IPS-18c (cell line): ENCODE results near the gene TMEM86B.

ENCODE experiments used
- H3K4me3 ChIP-seq: 2 replicates; pipeline ENCODE4 v1.7.0; 2013; ENCODE audit warnings: low read depth, mild to moderate bottlenecking, low read length, moderate library complexity; ENCODE audit not compliant: insufficient read depth
- H3K9me3 ChIP-seq: one replicate; pipeline ENCODE4 v1.6.1; 2013; ENCODE audit warnings: mild to moderate bottlenecking, low read length, moderate library complexity; ENCODE audit not compliant: control insufficient read depth, insufficient read depth

TMEM86B gene

DNA sequence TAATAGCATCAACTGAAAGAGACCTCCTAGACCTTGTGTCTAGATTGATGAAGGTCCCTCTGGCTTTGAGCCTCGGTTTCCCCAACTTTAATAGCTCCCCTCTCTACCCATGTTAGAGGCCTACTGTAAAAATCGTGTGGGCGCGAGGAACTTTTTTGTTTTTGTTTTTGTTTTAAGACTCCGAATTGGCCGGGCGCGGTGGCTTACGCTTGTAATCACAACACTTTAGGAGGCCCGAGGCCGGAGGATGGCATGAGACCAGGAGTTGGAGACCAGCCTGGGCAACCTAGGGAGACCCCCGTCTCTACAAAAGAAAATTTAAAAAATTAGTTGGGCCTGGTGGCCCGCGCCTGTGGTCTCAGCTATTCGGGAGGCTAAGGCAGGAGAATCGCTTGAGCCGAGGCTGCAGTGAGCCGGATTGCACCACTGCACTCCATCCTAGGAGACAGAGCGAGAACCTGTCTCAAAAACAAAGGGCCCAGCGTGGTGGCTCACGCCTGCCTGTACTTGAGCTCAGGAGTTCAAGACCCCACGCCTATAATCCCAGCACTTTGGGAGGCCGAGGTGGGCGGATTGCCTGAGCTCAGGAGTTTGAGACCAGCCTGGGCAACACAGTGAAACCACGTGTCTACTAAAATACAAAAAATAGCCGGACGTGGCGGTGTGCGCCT is 31.1 kb upstream of the TMEM86B start:
- H3K9me3 ChIP-seq = no peaks in the 10 kb centered on the region
- peak overlapping the region; percentile 94; the same call in 1 of the 2 replicates for H3K4me3 ChIP-seq

DNA sequence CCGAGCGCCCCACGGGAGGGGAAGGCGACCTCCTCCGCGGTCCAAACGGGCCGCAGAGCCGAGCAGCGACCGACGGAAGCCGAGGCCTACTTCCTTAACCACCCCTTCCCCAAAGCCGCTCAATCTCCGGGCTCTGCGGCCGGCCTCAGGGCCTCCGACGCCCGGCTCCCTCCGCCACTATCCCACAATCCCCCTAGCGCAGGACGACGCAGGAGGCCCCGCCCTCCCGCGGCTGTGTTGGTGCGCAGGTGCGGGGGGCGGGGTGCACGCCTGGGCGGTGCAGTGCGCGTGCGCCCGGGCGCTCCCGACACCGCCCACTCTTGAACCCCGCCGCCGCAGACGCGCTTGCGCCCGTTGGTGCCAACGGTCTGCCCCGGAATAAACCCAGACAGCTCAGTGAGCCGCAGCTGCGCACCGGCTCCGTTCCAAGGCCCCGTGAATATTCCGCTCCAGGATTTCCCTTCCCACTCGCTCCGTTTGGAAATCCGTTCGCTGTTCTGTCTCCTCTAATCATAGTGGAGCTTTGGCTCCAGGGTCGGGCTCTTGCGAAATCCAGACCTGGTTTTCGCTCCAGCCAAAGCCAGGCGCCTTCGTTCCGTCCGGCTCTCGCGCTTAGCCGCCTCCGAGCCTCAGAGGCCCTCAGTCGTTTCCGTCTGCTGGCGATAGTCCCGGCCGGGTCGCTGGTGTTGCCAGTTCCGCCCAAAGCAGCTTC is 30.4 kb upstream of the TMEM86B start, which contains the start of gene PPP6R1:
Gene PPP6R1 (minus strand): TSS at position 190 of the 712 bp plus-strand sequence. CDS start 11,914 bp downstream, outside the sequence.
- Histone ChIP-seq H3K4me3 (peak within 1 kb of the TSS; percentile 94), H3K9me3 (no peaks in the 10 kb centered on the region)

DNA sequence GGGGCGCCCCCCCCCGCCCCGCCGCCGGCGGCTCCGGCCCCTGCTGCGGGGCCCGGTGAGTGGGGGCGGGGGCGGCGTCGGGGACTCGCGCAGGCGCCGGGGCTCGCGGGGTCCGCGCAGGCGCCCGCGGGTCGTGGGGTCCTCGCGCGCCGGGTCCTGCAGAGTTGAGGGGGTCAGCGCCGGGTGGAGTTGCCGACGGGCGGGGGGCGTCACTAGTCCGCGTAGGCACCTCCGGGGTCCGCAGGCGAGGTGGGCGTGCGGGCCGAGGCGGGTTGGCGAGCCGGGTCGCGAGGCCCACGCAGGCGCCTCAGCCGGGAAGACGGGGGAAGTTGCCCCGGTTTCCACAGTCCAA is 29.9 kb upstream of the TMEM86B start:
- peak overlapping the region; percentile 94 for H3K4me3 ChIP-seq
- H3K9me3 ChIP-seq = no peaks in the 10 kb centered on the region

DNA sequence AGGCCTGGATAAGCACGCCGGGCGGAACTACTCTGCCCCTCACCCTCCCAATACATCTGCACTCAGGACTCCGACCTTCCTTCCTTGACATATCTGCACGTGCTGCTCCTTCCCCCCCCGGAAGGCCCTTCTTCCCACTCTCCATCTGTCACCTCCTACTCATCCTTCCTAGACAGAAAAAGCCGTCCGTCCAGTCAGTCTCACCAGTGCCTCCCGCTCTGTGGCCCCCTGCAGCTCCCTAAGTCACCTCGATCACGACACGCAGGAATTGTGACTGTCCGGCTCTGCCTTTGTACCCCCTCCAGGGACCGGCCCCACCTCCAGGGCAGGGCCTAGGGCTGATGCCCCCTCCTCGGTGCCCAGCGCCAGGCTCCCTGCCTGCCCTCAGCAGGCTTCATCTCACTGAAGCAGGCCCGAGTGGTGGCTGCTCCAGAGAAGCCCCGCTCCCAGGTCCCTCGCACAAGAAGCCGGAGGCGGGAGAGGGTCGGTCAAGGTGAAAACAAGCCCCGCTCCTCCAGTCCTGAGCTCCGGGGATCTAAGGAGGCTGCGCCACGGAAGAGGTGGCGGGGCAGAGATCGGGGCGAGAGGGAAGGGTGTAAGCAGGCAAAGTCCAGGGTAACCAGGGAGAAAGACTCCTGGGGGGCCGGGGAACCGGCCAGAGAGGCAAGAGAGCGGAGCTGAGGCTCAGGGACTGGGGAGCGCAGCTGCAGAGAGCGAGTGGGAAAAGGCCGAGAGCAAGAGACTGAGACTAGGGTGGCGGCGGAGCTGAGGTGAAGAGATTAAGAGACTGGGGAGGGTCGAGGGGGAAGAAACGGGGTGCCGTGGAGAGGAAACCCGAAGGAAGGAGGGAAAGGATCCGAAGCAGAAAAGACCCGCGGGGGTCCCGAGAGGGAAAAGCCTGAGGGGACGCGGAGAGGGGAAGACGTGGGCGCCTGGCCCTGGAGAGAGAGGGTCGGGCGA is 29.2 kb upstream of the TMEM86B start:
- peak overlapping the region; percentile 94 for H3K4me3 ChIP-seq
- no peaks in the 10 kb centered on the region for H3K9me3 ChIP-seq

- Histone ChIP-seq H3K4me3 (peak overlapping the region; percentile 94), H3K9me3 (no peaks in the 10 kb centered on the region)
These were observed 28.2 kb upstream of the TMEM86B start for GRCh38 chr19:55256562-55257460.

DNA sequence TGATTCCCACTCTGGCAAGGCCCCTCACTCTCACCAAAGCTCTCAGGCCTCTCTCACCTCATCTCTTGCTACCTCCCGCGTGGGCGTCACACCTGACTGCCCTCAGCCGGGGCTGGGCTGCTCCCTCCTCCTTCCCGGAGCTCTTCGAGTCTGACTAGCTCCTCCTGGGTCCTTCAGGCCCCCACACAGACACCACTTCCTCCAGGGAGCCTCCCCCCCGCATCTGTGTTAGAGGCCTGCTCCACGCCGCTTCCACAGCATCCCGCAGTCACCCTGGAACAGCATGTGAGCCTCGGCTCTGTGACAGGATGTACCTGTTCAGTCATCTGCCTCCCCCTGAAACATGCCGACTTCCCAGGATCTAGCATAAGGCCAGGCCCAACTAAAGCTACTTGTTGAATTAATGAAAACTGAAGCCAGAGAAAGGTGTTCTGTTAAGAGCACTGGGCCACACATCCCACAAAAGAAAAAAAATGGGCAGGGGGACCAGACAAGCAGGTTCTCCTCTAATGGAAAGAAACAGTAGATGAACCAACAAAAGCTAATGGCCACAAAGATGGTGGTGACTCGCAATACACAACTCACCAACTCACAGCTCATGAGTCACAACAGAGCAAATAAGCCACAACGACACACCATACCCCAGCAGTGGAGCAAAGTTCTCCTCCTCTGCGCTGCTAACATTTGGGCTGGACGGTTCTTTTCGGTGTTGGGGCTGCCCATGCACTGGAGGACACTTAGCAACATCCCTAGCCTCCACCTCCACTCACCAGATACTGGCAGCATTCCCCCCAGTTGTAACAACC is 27.3 kb upstream of the TMEM86B start:
- no peaks in the 10 kb centered on the region for H3K9me3 ChIP-seq
- H3K4me3 ChIP-seq = 0 out of 2 replicates have a peak overlapping the region, but pooled peaks have one; percentile 15

GRCh38 chr19:55254625-55254977 is 26.0 kb upstream of the TMEM86B start:
- H3K9me3 ChIP-seq = no peaks in the 10 kb centered on the region
- H3K4me3 ChIP-seq = no peak overlapping the region

DNA sequence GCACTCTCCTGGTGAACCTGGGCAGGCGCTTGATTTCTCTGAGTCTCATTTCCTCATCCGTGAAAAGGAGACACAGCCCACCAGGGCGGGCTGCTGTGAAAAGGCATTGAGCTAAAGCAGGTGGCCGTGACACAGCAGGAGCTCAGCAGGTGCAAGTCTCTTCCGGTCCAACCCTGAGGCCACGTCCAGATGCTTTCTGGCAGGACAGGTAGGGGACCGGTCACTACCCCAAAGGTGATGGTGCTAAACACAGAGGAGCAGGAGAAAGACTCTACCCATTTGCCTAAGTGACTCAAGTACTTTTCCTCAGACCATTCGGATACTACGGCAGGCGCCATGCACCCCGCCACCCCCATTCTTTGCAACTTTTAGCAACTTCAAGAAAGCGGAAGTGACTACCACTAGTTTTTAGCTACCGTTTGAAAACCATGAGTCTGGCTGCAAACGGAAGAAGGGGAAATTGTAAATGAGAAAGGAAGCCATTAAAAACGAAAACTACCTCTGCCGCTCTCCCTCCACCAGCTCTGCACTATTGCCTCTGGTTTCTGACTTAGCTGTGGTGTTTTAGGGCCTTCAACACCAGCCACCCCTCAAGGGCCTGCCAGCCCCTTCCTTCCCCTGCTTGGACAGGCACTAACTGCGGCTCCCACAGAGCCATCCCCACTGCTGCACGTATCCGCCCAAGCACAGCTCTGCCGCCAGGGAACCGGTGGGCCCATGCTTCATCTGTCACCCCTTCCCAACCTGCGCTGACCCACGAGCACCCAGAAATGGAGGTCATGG is 25.5 kb upstream of the TMEM86B start:
- Histone ChIP-seq H3K9me3 (no peaks in the 10 kb centered on the region), H3K4me3 (no peak overlapping the region)

- Histone ChIP-seq H3K4me3 (no peak overlapping the region), H3K9me3 (no peaks in the 10 kb centered on the region)
These were observed 24.4 kb upstream of the TMEM86B start for GRCh38 chr19:55252760-55253663.

DNA sequence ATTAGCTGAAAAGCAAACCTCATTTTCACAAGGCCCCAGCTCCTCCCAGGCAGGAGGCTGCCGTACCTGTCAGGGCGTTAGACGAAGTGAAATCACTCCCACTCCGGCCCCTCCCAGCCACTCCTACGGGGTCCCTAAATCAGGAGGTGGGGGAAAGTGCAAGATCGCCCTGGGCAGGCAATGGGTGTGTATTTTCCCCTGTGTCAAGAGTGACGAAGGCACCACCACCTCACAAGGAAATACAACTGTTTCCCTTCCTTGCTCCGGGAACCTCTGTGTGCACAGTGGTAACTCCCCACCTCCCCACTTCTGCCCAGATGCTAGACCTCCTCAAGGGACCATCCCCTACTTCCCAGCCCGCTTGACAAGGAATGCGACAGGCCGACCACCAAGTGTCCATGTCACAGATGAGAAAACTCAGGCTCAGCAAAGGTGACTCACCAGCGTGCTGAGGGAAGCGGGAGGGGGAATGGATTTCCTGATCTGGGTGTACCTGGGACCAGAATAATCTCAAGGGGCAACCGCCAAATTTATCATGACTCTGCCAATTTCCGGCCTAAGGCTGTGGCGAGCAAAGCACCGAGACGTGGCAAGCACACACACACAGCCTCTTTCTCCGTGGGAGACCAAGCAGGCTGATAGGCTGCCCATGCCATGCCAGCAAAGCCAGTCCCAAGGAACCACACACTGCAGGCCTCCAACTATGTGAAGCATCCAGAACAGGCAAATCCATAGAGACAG is 22.9 kb upstream of the TMEM86B start:
- H3K4me3 ChIP-seq = no peak overlapping the region

GRCh38 chr19:55250262-55251036 is 21.9 kb upstream of the TMEM86B start:
- Histone ChIP-seq H3K9me3 (no peaks in the 10 kb centered on the region), H3K4me3 (no peak overlapping the region)

More for the DNA sequence above, 22.9 kb upstream of the TMEM86B start:
- H3K9me3 ChIP-seq = no peaks in the 10 kb centered on the region

- H3K4me3 ChIP-seq = no peak overlapping the region
- no peaks in the 10 kb centered on the region for H3K9me3 ChIP-seq
These were observed 21.3 kb upstream of the TMEM86B start for GRCh38 chr19:55249841-55250240.

GRCh38 chr19:55248704-55249103 is 20.1 kb upstream of the TMEM86B start:
- Histone ChIP-seq H3K4me3 (no peak overlapping the region), H3K9me3 (no peaks in the 10 kb centered on the region)
